HepG2 (cell line): ENCODE data around the gene GPHN. TPM values are rescaled to one million over a fixed set of nuclear protein-coding genes. Genes with fewer than 3 reads are reported as not detected.
"Not testable (repeated sequence)": the region's sequence is repeated elsewhere in the genome, so short reads cannot be mapped to it uniquely, and the experiment has no call there.

Experiments used
- ATAC-seq: fragments of 200-7000 bp; cut with Tn5 transposase; 3 replicates; pipeline ENCODE4 v1.9.1; 2020; ENCODE audit warnings: mild to moderate bottlenecking, moderate library complexity
- BruUV-seq: library from RNA; stranded (reverse); fragments of 400-500 nt; replicated peaks from 2 replicates; lab custom pipeline; 2021; lab: Mats Ljungman, UMichigan
- CTCF ChIA-PET: fragments of 300-600 bp; formaldehyde crosslinking; extraction: SDS; loops from one replicate; lab custom pipeline; 2021; ENCODE audit warnings: low total read pairs, inconsistent platforms, low intra/inter-chr PET ratio; lab: Yijun Ruan, JAX
- POLR2A ChIA-PET: fragments of 350-600 bp; sonication (Branson Sonifier 250); formaldehyde crosslinking; loops from one replicate; lab custom pipeline; 2020; ENCODE audit warnings: antibody characterized with exemption, inconsistent platforms; lab: Yijun Ruan, JAX
- DNase-seq: peaks from one replicate; pipeline ENCODE4 v3.0.0-alpha.2; 2015; ENCODE audit warnings: low spot score
- FAIRE-seq: peaks from 3 replicates; lab custom pipeline; 2011; peaks lifted over from hg19 to GRCh38; lab: Jason Lieb, UNC
- H2AFZ ChIP-seq: one replicate; pipeline ENCODE4 v1.6.1; 2011; ENCODE audit warnings: low read length, inconsistent platforms
- H3K27ac ChIP-seq: fragments of 300-600 bp; 3 replicates; pipeline ENCODE4 v1.8.0; 2011; ENCODE audit warnings: mixed run types, mild to moderate bottlenecking, mixed read lengths, low read length, inconsistent platforms; ENCODE audit not compliant: insufficient read depth; ENCODE audit errors: extremely low read length
- H3K27me3 ChIP-seq, 2 experiments: fragments of 200-600 bp in 1 of 2; 2 replicates in 1 of 2; 3 replicates in 1 of 2; pipeline versions ENCODE4 v1.6.0 to v1.8.0; 2011; ENCODE audit warnings: low read length in 2 of 2, mild to moderate bottlenecking in 2 of 2, moderate library complexity in 2 of 2, inconsistent platforms in 1 of 2; ENCODE audit not compliant: insufficient read depth in 2 of 2, control insufficient read depth in 1 of 2
- H3K36me3 ChIP-seq, 2 experiments: fragments of 200-600 bp in 1 of 2; replicated peaks in 1 of 2; 2 replicates in 1 of 2; 3 replicates in 1 of 2; pipeline versions ENCODE4 v1.5.1 to v1.8.0; 2011; ENCODE audit warnings: low read length in 2 of 2, inconsistent platforms in 1 of 2; ENCODE audit not compliant: insufficient read depth in 2 of 2, control insufficient read depth in 1 of 2
- H3K4me1 ChIP-seq: 2 replicates; pipeline ENCODE4 v1.5.1; 2012; ENCODE audit warnings: low read length, inconsistent platforms; ENCODE audit not compliant: insufficient read depth
- H3K4me2 ChIP-seq: 2 replicates; pipeline ENCODE4 v1.6.0; 2011; ENCODE audit warnings: low read depth, low read length, inconsistent platforms
- H3K4me3 ChIP-seq, 3 experiments: fragments of 200-600 bp in 1 of 3; sonication (generic), shearing (Covaris generic) in 1 of 3; replicated peaks in 1 of 3; 2 replicates each; pipeline ENCODE4 v1.5.1; 2011 to 2016; ENCODE audit warnings: low read length in 3 of 3, inconsistent platforms in 2 of 3, low read depth in 2 of 3, mild to moderate bottlenecking in 2 of 3, control low read depth in 1 of 3, mixed read lengths in 1 of 3; ENCODE audit not compliant: insufficient read depth in 1 of 3
- H3K79me2 ChIP-seq: one replicate; pipeline ENCODE4 v1.6.1; 2011; ENCODE audit warnings: low read length, inconsistent platforms; ENCODE audit not compliant: insufficient read depth
- H3K9ac ChIP-seq: 2 replicates; pipeline ENCODE4 v1.6.0; 2011; ENCODE audit warnings: mild to moderate bottlenecking, low read depth, low read length, inconsistent platforms; ENCODE audit not compliant: insufficient read depth
- H3K9me3 ChIP-seq: 2 replicates; pipeline ENCODE4 v1.5.1; 2012; ENCODE audit warnings: mild to moderate bottlenecking, low read length
- H4K20me1 ChIP-seq: 2 replicates; pipeline ENCODE4 v1.6.0; 2011; ENCODE audit warnings: inconsistent platforms, mild to moderate bottlenecking, low read length, moderate library complexity; ENCODE audit not compliant: insufficient read depth
- WGBS: methylation state at CpG from one replicate; pipeline ENCODE4 v1.1.6; 2017; ENCODE audit warnings: low lambda C conversion rate; 5-methylcytosine and 5-hydroxymethylcytosine counted together
- in situ Hi-C: cut with HindIII; loops from 2 replicates; pipeline ENCODE4 v1.10.0; 2017; ENCODE audit warnings: low pct_unique_long_range_greater_than_20kb; ENCODE audit not compliant: extremely low pct_ligation_motif_present
- intact Hi-C: fragments of 100-400 bp; cut with micrococcal nuclease; formaldehyde crosslinking; loops from one replicate; pipeline ENCODE4 v1.10.0; 2022; ENCODE audit not compliant: unreplicated experiment
- polyA plus RNA-seq, 8 experiments: library from polyadenylated mRNA; depleted of rRNA in 3 of 8; stranded (reverse) in 7 of 8; unstranded in 1 of 8; fragments of >200 nt; fragmentation: Illumina TruSeq in 4 of 8; extraction: Trizol in 4 of 8; gene quantifications; 2 replicates each; pipeline versions ENCODE4 v1.2.1 to v1.2.3, GENCODE V29; 2011 to 2016; ENCODE audit warnings: low read depth in 4 of 8, missing spikeins in 1 of 8, mixed read lengths in 1 of 8; ENCODE audit not compliant: insufficient read depth in 1 of 8
- total RNA-seq, 5 experiments: library from RNA; depleted of rRNA; stranded (reverse); fragments of >200 nt; fragmentation: Illumina TruSeq; extraction: Trizol; gene quantifications; 2 replicates each; pipeline ENCODE4 v1.2.3, GENCODE V29; 2016; ENCODE audit warnings: low read depth in 1 of 5
- TF ChIP-seq, protein P1 (sequence below): sonication (generic); formaldehyde crosslinking; IDR thresholded peaks from 2 replicates; pipeline ENCODE4 v1.4.0; 2020; ENCODE audit warnings: mild to moderate bottlenecking, missing genetic modification reagents

The GPHN gene
- total and polyA plus RNA-seq, 2 of the 13 experiments (the other 11 are each of a cell fraction or from before 2014, with no cell fraction given): 12.7 to 19.2 TPM

DNA sequence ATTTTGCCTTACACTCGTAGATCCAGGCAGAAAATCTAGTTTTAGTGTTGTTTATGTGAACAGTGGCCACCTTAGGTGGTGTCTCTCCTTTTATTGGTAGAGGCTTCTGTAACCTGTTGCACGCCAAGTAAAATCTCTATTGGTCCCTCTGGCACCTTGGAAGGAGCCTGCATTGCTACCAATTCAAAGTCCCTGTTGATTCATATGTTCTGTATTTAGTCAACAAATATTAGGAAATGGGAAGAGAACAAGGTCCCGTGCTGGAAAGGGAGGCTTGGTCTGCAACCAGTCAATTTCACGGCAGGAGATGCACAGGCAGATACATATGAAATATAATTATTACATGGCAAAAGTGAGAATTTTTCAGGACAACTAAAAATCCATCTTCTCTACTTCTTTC, 6.4 kb upstream of the GPHN start (continued):
- TF ChIP-seq, protein P1, sequence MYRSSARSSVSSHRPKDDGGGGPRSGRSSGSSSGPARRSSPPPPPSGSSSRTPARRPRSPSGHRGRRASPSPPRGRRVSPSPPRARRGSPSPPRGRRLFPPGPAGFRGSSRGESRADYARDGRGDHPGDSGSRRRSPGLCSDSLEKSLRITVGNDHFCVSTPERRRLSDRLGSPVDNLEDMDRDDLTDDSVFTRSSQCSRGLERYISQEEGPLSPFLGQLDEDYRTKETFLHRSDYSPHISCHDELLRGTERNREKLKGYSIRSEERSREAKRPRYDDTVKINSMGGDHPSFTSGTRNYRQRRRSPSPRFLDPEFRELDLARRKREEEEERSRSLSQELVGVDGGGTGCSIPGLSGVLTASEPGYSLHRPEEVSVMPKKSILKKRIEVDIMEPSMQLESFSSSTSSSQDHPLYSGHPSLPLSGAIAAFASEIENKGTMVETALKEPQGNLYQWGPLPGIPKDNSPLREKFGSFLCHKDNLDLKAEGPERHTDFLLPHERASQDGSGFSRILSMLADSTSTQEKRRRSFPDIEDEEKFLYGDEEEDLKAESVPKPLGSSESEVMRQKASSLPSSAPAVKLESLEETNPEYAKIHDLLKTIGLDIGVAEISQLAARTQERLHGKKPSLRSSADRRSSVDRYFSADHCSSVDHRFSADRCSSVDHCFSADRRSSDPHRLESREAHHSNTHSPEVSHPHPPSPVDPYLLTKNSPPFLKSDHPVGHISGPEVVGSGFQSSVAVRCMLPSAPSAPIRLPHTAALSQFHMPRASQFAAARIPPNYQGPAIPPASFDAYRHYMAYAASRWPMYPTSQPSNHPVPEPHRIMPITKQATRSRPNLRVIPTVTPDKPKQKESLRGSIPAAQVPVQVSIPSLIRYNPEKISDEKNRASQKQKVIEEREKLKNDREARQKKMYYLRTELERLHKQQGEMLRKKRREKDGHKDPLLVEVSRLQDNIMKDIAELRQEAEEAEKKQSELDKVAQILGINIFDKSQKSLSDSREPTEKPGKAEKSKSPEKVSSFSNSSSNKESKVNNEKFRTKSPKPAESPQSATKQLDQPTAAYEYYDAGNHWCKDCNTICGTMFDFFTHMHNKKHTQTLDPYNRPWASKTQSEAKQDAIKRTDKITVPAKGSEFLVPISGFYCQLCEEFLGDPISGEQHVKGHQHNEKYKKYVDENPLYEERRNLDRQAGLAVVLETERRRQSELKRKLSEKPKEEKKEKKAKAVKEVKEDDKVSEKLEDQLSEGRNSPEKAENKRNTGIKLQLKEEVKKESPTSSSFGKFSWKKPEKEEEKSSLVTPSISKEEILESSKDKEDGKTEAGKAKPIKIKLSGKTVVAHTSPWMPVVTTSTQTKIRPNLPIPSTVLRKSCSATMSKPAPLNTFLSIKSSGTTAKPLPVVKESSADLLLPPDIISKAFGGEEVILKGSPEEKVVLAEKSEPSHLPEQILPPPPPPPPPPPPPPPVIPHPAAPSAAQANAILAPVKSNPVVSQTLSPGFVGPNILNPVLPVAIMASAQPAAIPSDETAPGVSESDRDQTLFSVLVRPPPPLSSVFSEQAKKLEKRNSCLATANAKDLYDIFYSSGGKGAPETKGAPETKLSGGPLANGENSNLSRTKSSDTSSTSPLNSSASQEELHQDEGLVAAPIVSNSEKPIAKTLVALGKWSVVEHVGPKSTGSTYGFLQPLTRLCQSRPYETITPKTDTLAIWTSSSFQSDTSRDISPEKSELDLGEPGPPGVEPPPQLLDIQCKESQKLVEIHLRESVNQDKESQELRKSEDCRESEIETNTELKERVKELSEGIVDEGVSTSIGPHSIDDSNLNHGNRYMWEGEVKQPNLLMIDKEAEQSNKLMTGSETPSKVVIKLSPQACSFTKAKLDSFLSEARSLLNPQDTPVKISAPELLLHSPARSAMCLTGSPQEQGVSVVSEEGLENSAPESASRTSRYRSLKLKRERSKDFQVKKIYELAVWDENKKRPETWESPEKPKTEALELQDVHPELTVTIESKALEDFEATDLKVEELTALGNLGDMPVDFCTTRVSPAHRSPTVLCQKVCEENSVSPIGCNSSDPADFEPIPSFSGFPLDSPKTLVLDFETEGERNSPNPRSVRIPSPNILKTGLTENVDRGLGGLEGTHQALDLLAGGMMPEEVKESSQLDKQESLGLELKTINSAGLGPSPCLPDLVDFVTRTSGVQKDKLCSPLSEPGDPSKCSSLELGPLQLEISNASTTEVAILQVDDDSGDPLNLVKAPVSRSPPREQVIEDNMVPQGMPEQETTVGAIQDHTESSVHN (CRISPR knock-in tag): no peak

DNA sequence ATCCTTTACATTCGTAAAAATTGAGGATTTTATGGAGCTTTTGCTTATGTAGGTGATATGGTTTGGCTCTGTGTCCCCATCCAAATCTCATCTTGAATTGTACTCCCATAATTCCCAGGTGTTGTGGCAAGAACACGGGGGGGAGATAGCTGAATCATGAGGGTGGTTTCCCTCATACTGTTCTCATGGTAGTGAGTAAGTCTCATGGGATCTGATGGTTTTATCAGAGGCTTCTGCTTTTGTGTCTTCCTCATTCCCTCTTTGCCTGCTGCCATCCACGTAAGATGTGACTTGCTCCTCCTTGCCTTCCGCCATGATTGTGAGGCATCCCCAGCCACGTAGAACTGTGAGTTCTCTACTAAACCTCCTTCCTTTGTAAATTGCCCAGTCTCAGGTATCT, 5.1 kb upstream of the GPHN start:
- POLR2A ChIA-PET: not testable (repeated sequence)

More for the DNA sequence above, 5.1 kb upstream of the GPHN start:
- H3K4me2 ChIP-seq, H3K9ac ChIP-seq, DNase-seq, BruUV-seq, H2AFZ ChIP-seq, H3K36me3 ChIP-seq, in situ Hi-C loops, H3K27ac ChIP-seq, H3K79me2 ChIP-seq, FAIRE-seq, CTCF ChIA-PET, intact Hi-C loops, ATAC-seq, H3K9me3 ChIP-seq, H3K27me3 ChIP-seq, H4K20me1 ChIP-seq, H3K4me3 ChIP-seq: not testable (repeated sequence)
- H3K4me1 ChIP-seq: peaks cover 23% of the 10 kb centered on the region
- 100% methylated on average over 5 of the region's 5 CpGs for WGBS
